A673 (cell line): ENCODE results near the gene PPP3R2. TPM values are rescaled to one million over a fixed set of nuclear protein-coding genes. Genes with fewer than 3 reads are reported as not detected.

Experiments used
- BruUV-seq: library from RNA; stranded (reverse); fragments of 400-500 nt; replicated peaks from 2 replicates; lab custom pipeline; 2021; lab: Mats Ljungman, UMichigan
- CTCF ChIA-PET: fragments of 300-600 bp; sonication (Branson Sonifier 250); formaldehyde crosslinking; loops from one replicate; lab custom pipeline; 2022; ENCODE audit warnings: antibody characterized with exemption; lab: Charles Lee
- POLR2A ChIA-PET: fragments of 300-600 bp; sonication (Branson Sonifier 250); formaldehyde crosslinking; loops from one replicate; lab custom pipeline; 2022; ENCODE audit warnings: antibody characterized with exemption; ENCODE audit not compliant: low non-redundant PET; lab: Charles Lee
- DNase-seq: peaks from one replicate; pipeline ENCODE4 v3.0.0-alpha.2; 2015; ENCODE audit warnings: low spot score
- H3K27ac ChIP-seq: fragments of 200-600 bp; sonication (generic); 2 replicates; pipeline ENCODE4 v1.5.1; 2016; ENCODE audit warnings: mixed run types, low read depth, mild to moderate bottlenecking, mixed read lengths, antibody characterized with exemption, low read length; ENCODE audit not compliant: poor library complexity, severe bottlenecking
- H3K27me3 ChIP-seq: fragments of 200-600 bp; sonication (generic); replicated peaks from 2 replicates; pipeline ENCODE4 v1.6.1; 2017; ENCODE audit warnings: mixed run types, low read depth, mild to moderate bottlenecking, mixed read lengths, antibody characterized with exemption, low read length; ENCODE audit not compliant: insufficient read depth, poor library complexity
- H3K36me3 ChIP-seq: fragments of 200-600 bp; sonication (generic); 2 replicates; pipeline ENCODE4 v1.6.1; 2016; ENCODE audit warnings: mixed run types, mild to moderate bottlenecking, mixed read lengths, antibody characterized with exemption, low read length; ENCODE audit not compliant: insufficient read depth, poor library complexity, severe bottlenecking
- H3K4me1 ChIP-seq: fragments of 200-600 bp; sonication (generic); 2 replicates; pipeline ENCODE4 v1.6.1; 2017; ENCODE audit warnings: mixed run types, mild to moderate bottlenecking, mixed read lengths, antibody characterized with exemption, low read length; ENCODE audit not compliant: insufficient read depth, poor library complexity, severe bottlenecking
- H3K4me3 ChIP-seq: fragments of 200-600 bp; sonication (generic); 2 replicates; pipeline ENCODE4 v1.5.1; 2016; ENCODE audit warnings: low read depth, mixed run types, mild to moderate bottlenecking, mixed read lengths, low read length; ENCODE audit not compliant: poor library complexity, severe bottlenecking
- H3K9me3 ChIP-seq: fragments of 200-600 bp; sonication (generic); 2 replicates; pipeline ENCODE4 v1.6.1; 2016; ENCODE audit warnings: mixed run types, low read depth, mild to moderate bottlenecking, mixed read lengths, antibody characterized with exemption, low read length; ENCODE audit not compliant: poor library complexity, severe bottlenecking
- EZH2 ChIP-seq: fragments of 200-600 bp; sonication (generic); IDR thresholded peaks from 2 replicates; pipeline ENCODE4 v1.6.1; 2017; ENCODE audit warnings: borderline replicate concordance, low read depth, mild to moderate bottlenecking, mixed read lengths, antibody characterized with exemption, low read length; ENCODE audit not compliant: poor library complexity, severe bottlenecking
- intact Hi-C: fragments of 100-400 bp; cut with micrococcal nuclease; formaldehyde crosslinking; loops from one replicate; pipeline ENCODE4 v1.10.0; 2022; ENCODE audit not compliant: unreplicated experiment
- total RNA-seq: library from RNA; stranded (reverse); gene quantifications from 2 replicates; pipeline ENCODE4 v1.2.3, GENCODE V29; 2021
- TF ChIP-seq, protein P1 (sequence below): fragments of 300-800, 200-600 bp; sonication (generic); conservative IDR thresholded peaks from 2 replicates; pipeline ENCODE4 v1.5.1; 2017; ENCODE audit warnings: low read depth, mild to moderate bottlenecking, antibody characterized with exemption, low read length, moderate library complexity, mixed read lengths

The PPP3R2 gene
- total RNA-seq, 1 experiment from 2014 or later = not detected

DNA sequence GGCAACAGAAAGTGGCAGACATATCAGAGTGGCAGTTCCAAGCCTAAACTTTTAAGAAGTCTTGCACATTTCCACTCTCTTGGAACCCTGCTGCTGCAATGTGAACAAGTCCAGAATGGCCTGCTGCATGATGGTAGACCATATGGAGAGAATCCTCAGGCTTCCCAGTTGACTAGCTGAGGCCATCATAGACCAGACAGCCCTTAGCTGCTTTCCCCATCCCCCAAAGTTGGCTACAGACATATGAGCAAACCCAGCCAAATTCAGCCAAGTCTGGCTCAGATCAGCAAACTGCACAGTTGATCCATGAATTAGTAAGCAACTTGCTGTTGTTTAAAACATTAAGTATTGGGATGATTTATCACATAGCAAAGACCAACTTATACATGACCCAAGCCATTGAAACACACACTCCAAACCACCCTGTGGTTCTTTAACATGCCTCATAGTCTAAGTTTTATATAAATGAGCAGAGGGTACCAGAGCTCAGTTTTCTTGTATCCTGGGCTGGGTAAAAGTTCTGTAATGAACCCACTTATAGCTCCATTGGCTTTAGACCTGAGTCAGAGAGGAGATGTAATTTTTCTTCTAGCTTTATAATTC is 19.9 kb downstream of the PPP3R2 start:
- no peaks in the 10 kb centered on the region for H3K4me1 ChIP-seq
- H3K36me3 ChIP-seq = no peaks in the 10 kb centered on the region
- CTCF ChIA-PET = no interaction called here
- POLR2A ChIA-PET = no interaction called here
- no peak for TF ChIP-seq EZH2
- TF ChIP-seq, protein P1, sequence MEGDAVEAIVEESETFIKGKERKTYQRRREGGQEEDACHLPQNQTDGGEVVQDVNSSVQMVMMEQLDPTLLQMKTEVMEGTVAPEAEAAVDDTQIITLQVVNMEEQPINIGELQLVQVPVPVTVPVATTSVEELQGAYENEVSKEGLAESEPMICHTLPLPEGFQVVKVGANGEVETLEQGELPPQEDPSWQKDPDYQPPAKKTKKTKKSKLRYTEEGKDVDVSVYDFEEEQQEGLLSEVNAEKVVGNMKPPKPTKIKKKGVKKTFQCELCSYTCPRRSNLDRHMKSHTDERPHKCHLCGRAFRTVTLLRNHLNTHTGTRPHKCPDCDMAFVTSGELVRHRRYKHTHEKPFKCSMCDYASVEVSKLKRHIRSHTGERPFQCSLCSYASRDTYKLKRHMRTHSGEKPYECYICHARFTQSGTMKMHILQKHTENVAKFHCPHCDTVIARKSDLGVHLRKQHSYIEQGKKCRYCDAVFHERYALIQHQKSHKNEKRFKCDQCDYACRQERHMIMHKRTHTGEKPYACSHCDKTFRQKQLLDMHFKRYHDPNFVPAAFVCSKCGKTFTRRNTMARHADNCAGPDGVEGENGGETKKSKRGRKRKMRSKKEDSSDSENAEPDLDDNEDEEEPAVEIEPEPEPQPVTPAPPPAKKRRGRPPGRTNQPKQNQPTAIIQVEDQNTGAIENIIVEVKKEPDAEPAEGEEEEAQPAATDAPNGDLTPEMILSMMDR = no peak
- H3K27me3 ChIP-seq = no peaks in the 10 kb centered on the region
- no peak overlapping the region for H3K27ac ChIP-seq
- no peaks in the 10 kb centered on the region for H3K9me3 ChIP-seq
- no peak for DNase-seq
- intact Hi-C loops = no loop called here
- no peak overlapping the region for H3K4me3 ChIP-seq
- BruUV-seq = no TSS peak

DNA sequence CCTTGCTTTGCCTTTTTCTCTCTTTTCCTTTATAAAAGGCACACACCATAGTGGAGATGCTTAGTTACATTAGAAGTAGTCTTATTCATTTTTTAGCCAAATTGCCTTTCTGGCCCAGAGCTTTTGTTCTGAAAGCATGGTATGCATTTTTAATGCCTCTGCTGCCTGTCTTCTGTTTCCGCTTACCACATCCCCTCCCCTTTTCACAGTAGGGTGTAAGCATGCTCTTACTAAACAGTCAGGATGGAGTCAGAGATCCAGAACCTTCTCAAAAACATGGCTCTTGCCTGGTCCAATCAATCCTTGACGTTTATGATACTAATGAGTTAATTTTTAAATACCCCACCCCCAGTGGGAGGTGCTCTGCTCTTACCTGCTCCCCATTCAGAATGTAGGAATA is 22.5 kb downstream of the PPP3R2 start:
- POLR2A ChIA-PET = no interaction called here
- TF ChIP-seq, protein P1 = no peak
- no peak for TF ChIP-seq EZH2
- no peaks in the 10 kb centered on the region for H3K4me1 ChIP-seq
- H3K9me3 ChIP-seq = no peaks in the 10 kb centered on the region
- intact Hi-C loops = no loop called here
- H3K27ac ChIP-seq = no peak overlapping the region
- DNase-seq = peak; percentile 54
- H3K4me3 ChIP-seq = no peak overlapping the region
- H3K36me3 ChIP-seq = no peaks in the 10 kb centered on the region
- CTCF ChIA-PET = no interaction called here
- no TSS peak for BruUV-seq
- no peaks in the 10 kb centered on the region for H3K27me3 ChIP-seq

DNA sequence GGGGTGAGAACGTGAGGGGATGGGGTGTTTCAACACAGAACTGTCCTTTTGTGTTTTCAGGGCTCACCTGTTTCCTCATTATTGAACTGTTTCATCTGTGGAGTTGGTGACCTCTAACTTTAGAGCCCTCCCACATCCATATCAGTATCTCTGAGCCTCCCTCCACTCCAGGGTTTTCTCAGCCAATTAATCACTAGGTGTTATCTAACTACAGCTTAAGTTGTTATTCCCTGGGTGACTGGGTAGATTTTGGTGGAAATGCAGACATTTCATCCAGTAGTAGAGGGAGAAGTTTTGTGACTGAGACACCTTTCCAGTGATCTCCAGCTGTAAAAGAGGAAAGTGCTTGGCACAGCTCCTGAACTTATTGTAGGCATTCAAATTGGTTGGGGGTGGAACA is 23.7 kb downstream of the PPP3R2 start:
- no TSS peak for BruUV-seq
- Histone ChIP-seq H3K9me3 (no peaks in the 10 kb centered on the region), H3K36me3 (no peaks in the 10 kb centered on the region), H3K27ac (no peak overlapping the region), H3K4me3 (no peak overlapping the region), H3K27me3 (no peaks in the 10 kb centered on the region), H3K4me1 (no peaks in the 10 kb centered on the region)
- DNase-seq = no peak
- POLR2A ChIA-PET = no interaction called here
- CTCF ChIA-PET = no interaction called here
- TF ChIP-seq, protein P1 = no peak
- no peak for TF ChIP-seq EZH2
- intact Hi-C loops = no loop called here
